Left renal pelvis (tissue), 4 donors: Measurements from ENCODE around the gene OR5D16. TPM values are rescaled to one million over a fixed set of nuclear protein-coding genes. Genes with fewer than 3 reads are reported as not detected.
"Not testable (repeated sequence)": the region's sequence is repeated elsewhere in the genome, so short reads cannot be mapped to it uniquely, and the experiment has no call there.

Experiments used
- DNase-seq, 4 donors: peaks; one replicate each; pipeline ENCODE4 v3.0.0-alpha.2; 2013; ENCODE audit warnings: low read depth in 4 of 4, low spot score in 3 of 4
- polyA plus RNA-seq, 4 donors: library from polyadenylated mRNA; unstranded; fragments of 120-200 nt; gene quantifications; one replicate each; pipeline ENCODE4 v1.2.1, GENCODE V29; 2013; ENCODE audit not compliant: insufficient read length in 4 of 4

The OR5D16 gene
- not detected for polyA plus RNA-seq

- DNase-seq, result no peak
Measured at GRCh38 chr11:55838452-55838851, at the start of gene OR5D16. Gene OR5D16, plus strand, starts transcription at chr11:55838752. Its CDS starts 0 bp downstream, at chr11:55838752.

GRCh38 chr11:55791606-55792005 is 46.9 kb upstream of the OR5D16 start:
- DNase-seq, result no peak

GRCh38 chr11:55793321-55793720 is 45.2 kb upstream of the OR5D16 start:
- DNase-seq, result no peak

- DNase-seq, result no peak
Measured at GRCh38 chr11:55795256-55795655, 43.3 kb upstream of the OR5D16 start, which contains the start of gene OR5D14. Gene OR5D14, plus strand, starts transcription at chr11:55795556. Its CDS starts 0 bp downstream, at chr11:55795556.

- DNase-seq, result no peak
Measured at GRCh38 chr11:55806248-55806647, 32.3 kb upstream of the OR5D16 start.

- DNase-seq, result no peak
Measured at GRCh38 chr11:55811067-55811466, 27.5 kb upstream of the OR5D16 start, which contains the start of gene OR5L1. Gene OR5L1, plus strand, starts transcription at chr11:55811367. Its CDS starts 100 bp downstream, at chr11:55811467.

- DNase-seq, result no peak
Measured at GRCh38 chr11:55819330-55819729, 19.2 kb upstream of the OR5D16 start, which contains the start of gene OR5D18. Gene OR5D18, plus strand, starts transcription at chr11:55819630. Its CDS starts 0 bp downstream, at chr11:55819630.

- no peak for DNase-seq
Measured at GRCh38 chr11:55826919-55827318, 11.6 kb upstream of the OR5D16 start, which contains the start of gene OR5L2. Gene OR5L2, plus strand, starts transcription at chr11:55827219. Its CDS starts 0 bp downstream, at chr11:55827219.

GRCh38 chr11:55847453-55847852 is 8.9 kb downstream of the OR5D16 start:
- DNase-seq, result no peak

- no peak for DNase-seq
Measured at GRCh38 chr11:55849037-55849436, 10.5 kb downstream of the OR5D16 start.

- DNase-seq, result no peak
Measured at GRCh38 chr11:55852141-55852540, 13.6 kb downstream of the OR5D16 start.

GRCh38 chr11:55854704-55855103 is 16.2 kb downstream of the OR5D16 start:
- no peak for DNase-seq

GRCh38 chr11:55867354-55867753 is 28.8 kb downstream of the OR5D16 start:
- not testable (repeated sequence) for DNase-seq

GRCh38 chr11:55872731-55873130 is 34.2 kb downstream of the OR5D16 start:
- DNase-seq, result not testable (repeated sequence)

GRCh38 chr11:55873146-55873545 is 34.6 kb downstream of the OR5D16 start:
- DNase-seq, result not testable (repeated sequence)

- DNase-seq, result not testable (repeated sequence)
Measured at GRCh38 chr11:55882997-55883396, 44.4 kb downstream of the OR5D16 start, which contains the start of gene TRIM51. Gene TRIM51, plus strand, starts transcription at chr11:55883297. Its CDS starts 2,132 bp downstream, at chr11:55885429.

GRCh38 chr11:55884995-55885394 is 46.4 kb downstream of the OR5D16 start:
- DNase-seq, result not testable (repeated sequence)

GRCh38 chr11:55885481-55885880 is 46.9 kb downstream of the OR5D16 start:
- DNase-seq, result not testable (repeated sequence)
